ENCODE data around the gene SNX14.
"Not testable (repeated sequence)": the region's sequence is repeated elsewhere in the genome, so short reads cannot be mapped to it uniquely, and the experiment has no call there.

The SNX14 gene

DNA sequence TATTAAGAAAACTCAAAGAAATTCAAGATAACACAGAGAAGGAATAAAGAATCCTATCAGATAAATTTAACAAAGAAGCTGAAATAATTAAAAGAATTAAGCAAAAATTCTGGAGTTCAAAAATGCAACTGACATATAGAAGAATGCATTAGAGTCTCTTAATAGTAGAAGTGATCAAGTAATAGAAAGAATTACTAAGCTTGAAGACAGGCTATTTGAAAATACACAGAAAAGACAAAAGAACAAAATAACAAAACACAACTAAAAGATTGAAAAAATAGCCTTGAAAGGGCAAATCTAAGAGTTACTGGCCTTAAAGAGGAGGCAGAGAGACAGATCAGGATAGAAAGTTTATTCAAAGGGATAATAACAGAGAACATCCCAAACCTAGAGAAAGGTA, 12.1 kb downstream of the SNX14 start:
- DNase-seq, result no peak

DNA sequence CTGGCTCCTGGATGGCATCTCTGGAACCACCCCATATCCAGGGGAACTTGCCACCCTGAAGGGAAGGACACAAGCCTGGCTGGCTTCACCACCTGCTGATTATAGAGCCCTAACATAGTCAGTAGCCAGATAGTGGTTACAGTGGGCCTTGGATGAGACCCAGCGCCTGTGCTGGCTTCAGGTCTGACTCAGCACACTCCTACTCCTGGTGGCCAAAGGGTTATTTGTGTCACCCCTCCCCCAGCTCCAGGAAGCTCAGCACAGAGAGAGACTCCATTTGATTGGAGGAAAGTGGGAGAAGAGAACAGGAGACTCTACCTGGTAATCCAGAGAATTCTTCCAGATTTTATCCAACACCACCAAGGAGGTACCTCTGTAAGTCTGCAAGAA, 12.8 kb downstream of the SNX14 start:
- DNase-seq, result no peak

DNA sequence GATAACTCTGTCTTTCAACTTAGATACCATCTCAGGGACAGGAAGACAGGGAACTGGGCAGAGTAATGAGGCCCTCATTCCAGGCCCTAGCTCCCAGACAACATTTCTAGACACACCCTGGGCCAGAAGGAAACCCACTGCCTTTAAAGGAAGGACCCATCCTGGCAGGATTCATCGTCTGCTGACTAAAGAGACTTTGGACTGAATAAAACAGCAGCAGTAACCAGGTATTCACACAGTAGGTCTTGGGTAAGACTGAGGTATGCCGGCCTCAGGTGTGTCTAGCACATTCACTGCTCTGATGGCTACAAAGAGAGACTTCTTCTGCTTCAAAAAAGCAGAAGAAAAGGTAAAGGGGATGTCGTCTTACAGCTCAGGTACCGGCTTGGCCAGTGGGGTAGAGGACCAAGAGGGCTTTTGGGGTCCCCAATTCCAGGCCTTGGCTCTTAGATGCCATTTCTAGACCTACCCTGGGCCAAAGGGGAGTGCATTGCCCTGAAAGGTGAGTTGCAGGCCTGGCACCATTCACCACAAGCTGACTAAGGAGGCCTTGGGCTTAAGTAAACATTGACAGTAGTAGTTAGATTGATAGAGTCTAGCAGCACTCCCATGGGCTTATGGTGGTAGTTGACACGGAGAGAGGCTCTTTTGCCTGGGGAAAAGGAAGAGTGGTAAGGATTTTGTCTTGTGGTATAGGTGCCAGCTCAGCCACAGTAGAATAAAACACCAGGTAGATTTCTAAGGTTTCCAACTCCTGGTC, 13.4 kb downstream of the SNX14 start:
- DNase-seq, result no peak

DNA sequence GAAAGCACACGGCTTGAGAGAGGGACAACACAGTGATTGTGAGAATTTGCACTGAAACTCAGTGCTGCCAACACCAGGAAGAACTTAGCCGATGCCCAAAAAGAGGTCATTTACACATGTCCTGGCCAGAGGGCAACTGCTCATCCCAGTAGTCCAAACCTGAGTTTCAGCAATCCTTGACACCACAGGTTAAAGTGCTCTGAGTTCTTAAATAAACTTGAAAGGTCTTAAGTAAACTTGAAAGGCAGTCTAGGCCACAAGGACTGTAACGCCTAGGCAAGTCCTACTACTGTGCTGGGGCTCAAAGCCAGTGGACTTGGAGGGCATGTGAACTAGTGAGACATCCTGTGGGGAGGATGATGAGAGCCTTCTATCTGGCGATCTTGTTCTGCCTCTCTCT, 14.1 kb downstream of the SNX14 start:
- DNase-seq, result no peak

DNA sequence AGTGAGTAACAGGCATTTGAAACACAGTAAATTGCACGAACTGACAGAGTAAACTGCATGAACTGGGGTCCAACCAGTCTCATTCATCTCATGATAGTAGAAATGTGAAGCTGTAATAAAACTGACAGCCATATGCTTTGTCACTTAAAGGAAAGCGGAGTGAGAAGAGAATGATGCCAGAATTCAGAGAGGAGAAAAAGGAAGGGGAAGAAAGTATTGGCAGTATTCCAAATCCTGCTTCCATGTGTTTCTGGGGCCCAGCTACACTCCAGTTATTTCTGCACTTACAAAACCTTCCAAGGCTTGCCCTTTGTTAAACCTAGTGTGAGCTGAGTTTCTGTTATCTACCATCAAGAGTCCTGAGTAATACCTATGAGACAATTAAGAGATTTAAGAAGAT, 17.2 kb downstream of the SNX14 start:
- peak; percentile 27 for DNase-seq

DNA sequence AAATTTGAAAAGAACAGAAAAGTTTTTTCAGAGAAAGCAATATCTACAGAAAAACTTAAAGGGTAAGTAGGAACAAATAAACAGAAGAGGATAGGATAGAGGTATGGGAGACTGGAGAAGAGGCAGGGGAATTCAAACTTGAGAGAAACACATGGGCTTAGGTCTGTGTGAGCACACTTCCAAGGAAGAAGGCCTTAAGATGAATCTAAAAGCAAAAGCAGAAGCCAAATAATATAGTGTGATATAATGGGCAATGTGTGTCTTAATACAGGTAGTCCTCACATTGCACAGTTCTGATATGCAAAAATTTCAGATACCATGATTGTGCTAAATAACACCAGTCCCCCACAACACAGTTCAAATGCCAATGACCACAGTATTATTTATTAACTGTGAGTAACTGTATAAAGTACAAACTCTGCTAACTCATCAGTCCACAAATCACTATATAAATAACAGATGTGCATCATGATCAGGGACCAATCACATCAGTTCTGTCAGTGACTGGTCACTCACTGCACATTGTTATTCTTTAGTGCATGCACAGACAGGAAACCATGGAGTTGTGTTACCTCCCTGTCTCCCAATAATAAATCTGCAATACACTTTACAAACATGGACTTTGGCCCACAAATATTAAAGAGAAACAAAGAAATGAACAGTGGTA, 18.6 kb downstream of the SNX14 start:
- DNase-seq, result no peak

DNA sequence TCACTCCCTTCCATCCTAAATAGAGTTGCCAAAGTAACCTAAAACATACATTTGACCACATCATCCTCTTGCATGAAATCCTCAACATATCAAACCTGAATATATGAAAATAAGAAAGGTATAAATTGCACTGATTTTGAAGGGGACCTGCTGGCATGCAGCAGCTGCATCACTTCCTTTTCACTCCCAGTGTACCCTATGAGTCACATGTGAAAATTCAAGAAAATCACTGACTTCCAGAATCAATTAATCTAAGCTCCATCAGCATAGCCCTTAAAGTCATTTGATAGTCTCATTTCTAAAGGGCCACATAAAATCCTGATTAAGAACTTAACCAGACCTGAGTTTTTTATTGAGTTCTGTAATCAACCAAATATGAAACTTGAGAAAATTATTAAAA, 24.3 kb downstream of the SNX14 start:
- no peak for DNase-seq

DNA sequence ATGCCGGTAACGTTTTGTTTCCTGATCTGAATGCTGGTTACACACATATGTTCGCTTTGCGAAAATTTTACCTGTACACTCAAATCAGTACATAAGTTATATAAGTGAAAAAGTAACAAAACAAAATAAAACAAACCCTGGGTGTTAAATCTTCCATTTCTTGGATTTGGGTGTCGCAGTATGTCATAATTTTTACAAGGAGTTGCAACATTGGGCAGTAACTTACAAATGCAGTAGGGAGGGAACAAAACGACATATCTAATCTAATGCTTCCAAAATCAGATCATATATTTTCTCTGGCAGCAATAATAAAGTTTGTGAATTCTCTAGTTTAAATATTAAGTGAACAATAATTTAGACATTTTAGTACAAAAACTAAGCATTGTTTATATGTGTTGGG, 25.2 kb downstream of the SNX14 start:
- no peak for DNase-seq

DNA sequence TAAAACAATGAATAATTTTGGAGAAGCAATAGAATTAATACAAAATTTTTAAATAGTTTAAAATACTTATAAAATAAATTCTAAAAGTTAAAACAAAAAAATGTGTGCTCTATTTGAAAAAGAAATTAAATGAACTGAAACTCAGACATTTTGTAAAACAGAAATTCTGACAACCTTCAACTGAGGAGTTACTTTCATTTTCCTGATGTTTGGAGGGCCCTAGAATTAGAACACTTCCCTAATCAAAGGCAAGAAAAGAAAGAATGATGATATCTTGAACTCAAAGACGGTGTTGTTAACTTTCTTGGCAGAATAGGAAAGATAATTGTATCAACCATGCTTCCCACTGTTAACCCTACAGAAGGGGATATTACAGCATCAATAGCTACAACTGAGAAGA, 27.9 kb downstream of the SNX14 start:
- DNase-seq, result no peak

DNA sequence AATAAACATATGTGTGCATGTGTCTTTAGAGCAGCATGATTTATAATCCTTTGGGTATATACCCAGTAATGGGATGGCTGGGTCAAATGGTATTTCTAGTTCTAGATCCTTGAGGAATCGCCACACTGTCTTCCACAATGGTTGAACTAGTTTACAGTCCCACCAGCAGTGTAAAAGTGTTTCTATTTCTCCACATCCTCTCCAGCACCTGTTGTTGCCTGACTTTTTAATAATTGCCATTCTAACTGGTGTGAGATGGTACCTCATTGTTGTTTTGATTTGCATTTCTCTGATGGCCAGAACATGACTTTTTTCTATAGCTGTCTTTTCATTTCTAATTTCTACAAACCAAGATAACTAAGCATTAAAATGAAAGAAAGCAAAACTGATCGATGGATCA, 29.4 kb downstream of the SNX14 start:
- DNase-seq, result not testable (repeated sequence)

DNA sequence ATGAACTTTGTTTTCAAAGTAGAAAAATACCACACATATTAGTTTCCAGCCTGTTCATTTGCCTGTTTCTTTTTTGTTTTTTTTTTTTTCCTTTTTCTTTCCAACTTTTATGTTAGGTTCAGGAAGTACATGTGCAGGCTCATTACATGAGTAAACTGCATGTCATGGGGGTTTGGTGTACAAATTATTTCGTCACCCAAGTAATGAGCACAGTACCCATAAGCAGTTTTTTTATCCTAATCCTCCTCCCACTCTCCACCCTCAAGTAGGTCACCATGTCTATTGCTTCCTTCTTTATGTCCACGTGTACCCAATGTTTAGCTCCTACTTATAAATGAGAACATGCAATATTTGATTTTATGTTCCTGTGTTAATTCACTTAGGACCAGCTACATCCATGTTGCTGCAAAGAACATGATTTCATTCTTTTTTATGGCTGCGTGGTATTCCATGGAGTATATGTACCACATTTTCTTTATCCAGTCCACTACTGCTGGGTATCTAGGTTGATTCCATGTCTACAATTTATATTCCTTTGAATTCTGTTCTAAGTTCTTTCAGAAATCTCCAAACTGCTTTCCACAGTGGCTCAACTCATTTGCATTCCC, 31.8 kb downstream of the SNX14 start:
- no peak for DNase-seq

DNA sequence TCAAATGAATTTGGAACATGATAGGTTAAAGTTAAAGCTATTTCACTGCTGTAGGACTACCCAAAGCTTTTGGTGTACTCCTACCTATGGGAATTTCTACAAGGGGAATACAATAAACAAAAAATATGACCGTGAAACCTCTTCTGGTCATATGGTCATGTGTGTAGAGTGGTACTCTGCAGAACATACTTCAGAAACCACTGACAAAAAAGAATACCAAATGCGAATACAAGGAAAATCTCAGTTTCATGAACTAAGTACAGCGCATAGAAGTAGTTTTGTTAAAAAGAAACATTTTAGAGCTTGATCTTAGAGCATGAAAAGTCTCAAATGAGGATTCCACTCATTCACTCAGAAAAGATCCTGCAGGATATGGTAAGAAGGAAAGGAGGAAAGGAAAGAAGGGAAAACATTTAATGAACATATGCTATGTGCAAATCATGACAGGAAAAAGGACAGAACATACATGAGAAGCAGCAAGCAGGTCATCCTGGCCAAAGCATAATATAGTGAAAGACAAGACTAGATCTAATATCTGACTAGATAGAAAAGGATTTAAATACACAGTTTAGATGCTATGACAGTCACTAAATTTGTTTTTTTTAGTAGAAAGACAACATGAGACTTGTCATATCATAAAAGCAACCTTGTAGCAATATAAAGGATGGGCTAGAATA, 36.5 kb downstream of the SNX14 start:
- no peak for DNase-seq

DNA sequence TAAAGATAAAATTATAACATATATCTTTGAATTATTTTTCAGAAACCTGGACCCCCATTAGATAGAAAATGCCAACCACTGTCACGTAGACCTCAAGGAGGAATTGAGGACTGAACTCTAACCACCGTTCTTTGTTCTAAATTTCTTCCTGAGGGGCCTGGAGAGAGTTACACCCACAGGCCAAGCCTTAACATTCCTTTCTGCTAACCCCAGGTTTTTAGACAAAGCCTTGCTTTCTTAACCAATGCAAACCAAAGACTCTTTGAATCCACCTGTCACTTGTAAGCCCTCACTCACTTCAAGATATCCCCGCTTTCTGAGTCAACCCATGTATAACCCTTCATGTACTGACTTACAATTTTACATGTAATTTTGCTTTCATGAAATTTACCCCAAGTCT, 41.0 kb downstream of the SNX14 start:
- no peak for DNase-seq

DNA sequence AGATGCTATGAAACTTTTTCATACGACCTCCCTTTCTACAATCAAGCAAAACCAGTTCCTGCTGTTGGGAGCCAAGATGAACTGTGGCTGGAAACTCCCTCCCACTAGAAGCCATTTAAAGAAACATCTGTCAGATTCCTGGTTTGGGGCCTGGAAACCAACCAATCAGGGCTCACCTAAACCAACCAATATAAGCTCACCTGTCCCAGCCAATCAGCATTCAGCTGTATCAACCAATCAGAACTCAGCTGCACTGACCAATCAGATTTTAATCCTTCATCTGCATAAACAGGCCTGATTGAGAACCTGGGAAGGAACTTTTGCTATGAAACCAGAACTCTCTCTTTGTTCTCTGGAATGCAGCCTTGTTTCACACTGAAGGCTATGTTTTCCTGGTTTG, 42.4 kb downstream of the SNX14 start:
- no peak for DNase-seq

DNA sequence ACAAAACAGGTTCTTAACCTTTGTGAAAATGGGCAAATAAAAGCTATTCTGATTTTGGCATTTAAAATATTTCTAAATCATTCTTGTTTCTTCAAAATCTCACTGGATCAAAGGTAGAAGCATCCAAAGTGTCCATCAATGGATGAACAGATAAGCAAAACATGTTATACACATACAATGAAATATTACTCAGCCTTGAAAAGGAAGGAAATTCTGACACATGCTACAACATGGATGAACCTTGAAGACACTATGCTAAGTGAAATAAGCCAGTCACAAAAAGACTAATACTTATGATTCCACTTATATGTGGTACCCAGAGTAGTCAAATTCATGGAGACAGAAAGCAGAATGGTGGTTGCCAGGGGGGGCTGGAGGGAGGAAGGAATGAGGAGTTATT, 45.9 kb downstream of the SNX14 start:
- no peak for DNase-seq

DNA sequence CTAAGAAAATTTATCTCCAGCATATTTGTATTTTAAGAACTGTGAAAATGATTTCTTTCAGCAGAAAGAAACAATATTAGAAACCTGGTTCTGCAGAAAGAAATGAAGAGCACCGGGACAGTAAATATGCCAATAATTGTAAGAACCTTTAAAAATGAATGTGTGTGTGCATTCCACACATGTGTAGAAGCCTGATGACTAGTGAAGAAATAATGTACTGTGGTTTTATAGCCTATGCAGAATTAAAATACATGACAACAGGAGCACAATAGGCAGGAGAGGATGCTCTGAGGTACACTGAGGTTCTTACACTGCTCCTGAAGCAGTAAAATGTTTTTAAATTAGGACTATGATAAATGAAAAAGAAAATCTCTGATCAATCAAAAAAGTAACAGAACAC, 48.9 kb downstream of the SNX14 start:
- DNase-seq, result no peak

DNA sequence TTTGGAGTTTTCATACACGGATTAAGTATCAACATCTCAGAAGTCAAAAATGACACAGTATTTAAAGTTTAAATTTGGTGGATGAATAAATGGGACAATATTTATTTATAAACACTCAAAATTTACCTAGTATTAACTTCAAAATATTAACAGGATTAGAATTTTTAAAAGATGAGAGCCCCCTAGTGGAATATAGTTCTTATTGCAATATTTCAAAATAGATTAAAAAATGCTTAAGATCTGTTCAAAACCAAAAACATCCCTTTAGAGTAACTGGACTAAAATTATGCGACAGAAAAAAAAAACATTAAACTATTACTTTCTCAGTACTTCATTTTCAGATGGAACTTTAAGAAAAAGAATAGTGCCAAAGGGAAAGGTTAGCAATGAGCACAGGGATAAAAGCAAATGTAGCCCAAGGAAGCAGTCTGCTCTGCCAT, 56.6 kb downstream of the SNX14 start:
- no peak for DNase-seq

DNA sequence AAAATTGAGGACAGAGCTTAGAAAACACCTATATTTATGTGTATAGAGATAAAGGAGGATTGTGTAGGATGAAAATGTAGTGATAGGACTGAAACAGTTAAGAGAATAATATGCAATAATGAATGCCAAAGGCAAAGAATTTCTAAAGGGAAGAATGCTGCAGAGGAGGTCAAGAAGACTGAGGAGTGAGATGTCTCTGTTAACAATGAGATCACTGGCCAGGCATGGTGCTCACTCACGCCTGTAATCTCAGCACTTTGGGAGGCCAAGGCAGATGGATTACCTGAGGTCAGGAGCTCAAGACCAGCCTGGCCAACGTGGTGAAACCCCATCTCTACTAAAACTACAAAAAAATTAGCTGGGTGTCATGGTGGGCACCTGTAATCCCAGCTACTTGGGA, 69.4 kb downstream of the SNX14 start:
- not testable (repeated sequence) for DNase-seq

DNA sequence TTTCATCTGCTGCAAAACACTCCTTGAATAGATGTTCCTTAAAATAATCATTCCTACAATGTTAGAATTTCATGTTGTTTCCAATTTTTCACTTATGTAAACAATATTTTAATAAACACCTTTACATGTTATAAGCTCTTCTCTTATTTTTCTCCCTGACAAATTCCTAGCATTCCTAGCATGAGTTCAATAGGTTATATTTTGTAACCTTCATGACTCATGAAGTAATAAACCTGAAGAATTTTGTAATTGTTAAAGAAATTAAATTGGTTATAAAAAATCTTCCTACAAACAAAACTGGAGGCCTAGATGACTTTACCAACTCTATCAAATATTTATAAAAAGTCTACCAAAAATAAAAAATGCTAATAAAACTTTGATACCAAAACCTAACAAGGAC, 77.5 kb downstream of the SNX14 start:
- no peak for DNase-seq

DNA sequence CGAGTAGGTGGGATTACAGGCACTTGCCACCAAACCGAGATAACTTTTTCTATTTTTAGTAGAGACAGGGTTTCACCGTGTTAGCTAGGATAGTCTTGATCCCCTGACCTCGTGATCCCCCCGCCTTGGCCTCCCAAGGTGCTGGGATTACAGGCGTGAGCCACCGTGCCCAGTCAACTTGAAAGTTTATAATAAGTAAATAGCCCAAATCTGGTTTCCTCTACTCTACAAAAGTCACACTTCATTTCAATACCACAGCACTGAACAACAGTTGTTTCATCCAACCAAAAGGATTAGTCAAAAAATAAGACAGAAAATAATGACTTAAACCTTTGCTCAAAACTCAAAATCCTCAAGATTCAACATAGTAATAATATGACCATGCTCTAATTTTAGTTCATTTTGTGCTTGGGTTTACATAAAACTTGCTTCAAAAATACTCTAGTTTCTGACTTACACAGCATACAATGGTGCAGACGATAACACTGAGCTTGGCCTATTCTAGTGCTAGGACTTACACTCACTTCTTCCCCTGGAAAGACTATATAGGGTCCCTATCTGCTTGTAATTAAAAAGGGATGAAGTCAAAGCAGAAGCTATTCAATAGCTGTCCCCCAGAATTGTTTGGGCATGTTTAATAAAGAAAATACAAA, 87.1 kb downstream of the SNX14 start:
- no peak for DNase-seq

DNA sequence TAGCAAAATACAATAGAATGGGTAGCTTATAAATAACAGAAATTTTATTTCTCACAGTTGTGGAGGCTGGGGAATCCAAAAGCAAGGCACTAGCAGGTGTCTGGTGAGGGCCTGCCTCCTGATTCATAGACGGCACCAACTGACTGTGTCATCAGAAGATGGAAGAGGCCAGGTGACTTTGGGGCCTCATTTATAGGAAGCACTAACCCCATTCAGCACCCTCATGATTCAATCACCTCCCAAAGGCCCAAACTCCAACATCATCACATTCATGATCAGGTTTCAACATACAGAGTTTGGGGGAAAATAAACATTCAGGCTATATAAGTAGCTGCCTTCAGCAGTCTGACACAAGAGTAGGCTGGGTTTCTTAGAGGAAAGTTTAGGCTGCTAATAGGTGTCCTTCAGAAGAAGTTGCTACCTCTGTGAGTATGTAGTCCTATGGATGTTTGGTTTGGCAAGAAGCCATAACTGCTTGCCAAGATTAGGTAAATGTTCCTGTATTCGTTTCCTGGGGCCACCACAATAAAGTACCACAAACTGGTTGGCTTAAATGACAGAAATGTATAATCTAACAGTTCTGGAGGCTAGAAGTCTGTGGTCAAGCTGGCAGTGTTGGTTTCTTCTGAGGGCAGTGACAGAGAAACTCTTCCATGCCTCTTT, 94.9 kb downstream of the SNX14 start:
- DNase-seq, result no peak

DNA sequence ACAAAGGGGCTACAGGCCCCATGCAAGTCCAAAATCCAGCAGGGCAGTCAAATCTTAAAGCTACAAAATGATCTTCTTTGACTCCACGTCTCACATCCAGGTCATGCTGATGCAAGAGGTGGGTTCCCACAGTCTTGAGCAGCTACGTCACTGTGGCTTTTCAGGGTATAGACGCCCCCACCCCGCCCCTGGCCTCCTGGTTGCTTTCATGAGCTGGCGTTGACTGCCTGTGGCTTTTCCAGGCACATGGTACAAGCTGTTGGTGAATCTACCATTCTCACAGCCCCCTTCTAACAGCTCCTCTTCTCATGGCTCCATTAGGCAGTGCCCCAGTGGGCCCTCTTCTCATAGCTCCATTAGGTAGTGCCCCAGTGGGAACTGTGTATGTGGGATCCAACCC, 96.8 kb downstream of the SNX14 start:
- no peak for DNase-seq
